ENCODE results near the gene CYSTM1. TPM values are rescaled to one million over a fixed set of nuclear protein-coding genes. Genes with fewer than 3 reads are reported as not detected.

The CYSTM1 gene
- total RNA-seq, 1 donor from 2014 or later = 28.1 TPM

DNA sequence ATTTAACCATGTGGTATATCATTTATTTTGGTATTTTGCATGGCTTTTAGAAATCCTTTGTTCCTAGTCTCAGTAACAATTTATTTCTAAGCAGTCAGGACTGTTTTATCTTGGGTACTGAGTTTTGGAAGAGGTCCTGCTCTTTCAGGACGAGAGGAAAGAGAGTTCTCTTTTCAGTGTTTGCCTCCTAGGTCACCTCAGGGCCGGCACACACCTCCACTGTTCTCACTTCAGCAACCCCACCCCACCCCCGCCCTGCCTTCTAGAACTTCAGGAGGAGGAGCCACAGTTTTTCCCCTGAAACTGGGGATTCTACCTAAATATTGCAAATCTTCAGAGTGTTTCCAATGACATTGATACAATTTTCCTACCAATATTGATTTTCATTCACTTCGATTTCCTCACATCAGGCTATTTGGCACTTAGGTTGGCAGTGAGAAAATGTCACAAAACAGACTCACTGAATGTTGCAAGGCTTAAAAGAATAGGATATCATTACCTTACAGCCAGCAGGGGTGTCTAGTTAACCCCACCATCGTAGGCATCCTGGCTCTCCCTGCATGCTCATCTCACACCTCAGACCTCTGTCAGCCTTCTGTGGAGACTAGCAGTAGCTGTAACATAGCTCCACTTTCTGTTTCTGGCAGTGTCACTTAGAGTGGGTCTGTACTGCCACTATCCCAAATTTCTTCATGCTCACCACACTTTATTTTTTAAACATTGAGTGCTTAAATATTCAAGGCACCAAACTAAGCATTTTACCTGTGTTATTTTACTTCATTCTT lies 43.8 kb upstream of the CYSTM1 start:
- Mint-ChIP-seq H3K27me3 (peaks cover 20% of the 10 kb centered on the region), H3K36me3 (ENCODE audit: insufficient read depth) (no peaks in the 10 kb centered on the region), H3K4me1 (ENCODE audit: low read depth) (no peaks in the 10 kb centered on the region), H3K27ac (no peak overlapping the region), H3K9me3 (ENCODE audit: low read depth) (no peaks in the 10 kb centered on the region), H3K4me3 (ENCODE audit: low read depth) (no peak overlapping the region)
- DNase-seq (ENCODE audit: low spot score, unreplicated experiment) = no peak
- TF ChIP-seq CTCF (IDR thresholded peaks at IDR 0.05; ENCODE audit: unreplicated experiment) = no peak

DNA sequence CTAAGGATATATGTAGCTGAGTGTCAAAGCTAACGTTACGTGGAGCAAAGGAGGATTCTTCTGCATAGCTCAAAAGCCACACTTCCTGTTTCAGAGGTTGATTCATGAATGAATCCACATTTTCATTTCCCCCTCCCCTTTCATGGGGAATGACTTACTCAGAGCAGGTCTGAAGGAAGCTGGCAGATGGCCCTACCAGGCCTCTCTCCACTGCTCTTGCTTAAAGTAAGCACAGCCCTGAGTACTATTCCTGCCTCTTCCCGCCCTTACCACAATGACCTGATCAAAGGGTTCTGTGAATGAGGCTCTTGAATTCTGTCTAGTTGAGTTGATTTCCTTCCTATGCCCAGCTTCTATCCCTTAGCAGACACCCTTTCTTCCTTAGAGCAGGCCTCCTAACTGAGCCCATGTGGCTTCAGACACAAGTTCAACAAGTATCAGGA lies 43.0 kb upstream of the CYSTM1 start:
- TF ChIP-seq CTCF (IDR thresholded peaks at IDR 0.05; ENCODE audit: unreplicated experiment) = no peak
- no peak overlapping the region for H3K4me3 Mint-ChIP-seq (ENCODE audit: low read depth)
- no peak for DNase-seq (ENCODE audit: low spot score, unreplicated experiment)
- H3K27me3 Mint-ChIP-seq = peaks cover 15% of the 10 kb centered on the region
- H3K27ac Mint-ChIP-seq = no peak overlapping the region
- no peaks in the 10 kb centered on the region for H3K9me3 Mint-ChIP-seq (ENCODE audit: low read depth)
- H3K36me3 Mint-ChIP-seq (ENCODE audit: insufficient read depth) = no peaks in the 10 kb centered on the region
- H3K4me1 Mint-ChIP-seq (ENCODE audit: low read depth) = no peaks in the 10 kb centered on the region

GRCh38 chr5:140133514-140134167 lies 41.3 kb upstream of the CYSTM1 start:
- no peaks in the 10 kb centered on the region for H3K4me1 Mint-ChIP-seq (ENCODE audit: low read depth)
- DNase-seq (ENCODE audit: low spot score, unreplicated experiment) = no peak
- no peaks in the 10 kb centered on the region for H3K9me3 Mint-ChIP-seq (ENCODE audit: low read depth)
- H3K4me3 Mint-ChIP-seq (ENCODE audit: low read depth) = no peak overlapping the region
- H3K36me3 Mint-ChIP-seq (ENCODE audit: insufficient read depth) = no peaks in the 10 kb centered on the region
- H3K27ac Mint-ChIP-seq = no peak overlapping the region
- TF ChIP-seq CTCF (IDR thresholded peaks at IDR 0.05; ENCODE audit: unreplicated experiment) = no peak
- H3K27me3 Mint-ChIP-seq = peaks cover 16% of the 10 kb centered on the region

DNA sequence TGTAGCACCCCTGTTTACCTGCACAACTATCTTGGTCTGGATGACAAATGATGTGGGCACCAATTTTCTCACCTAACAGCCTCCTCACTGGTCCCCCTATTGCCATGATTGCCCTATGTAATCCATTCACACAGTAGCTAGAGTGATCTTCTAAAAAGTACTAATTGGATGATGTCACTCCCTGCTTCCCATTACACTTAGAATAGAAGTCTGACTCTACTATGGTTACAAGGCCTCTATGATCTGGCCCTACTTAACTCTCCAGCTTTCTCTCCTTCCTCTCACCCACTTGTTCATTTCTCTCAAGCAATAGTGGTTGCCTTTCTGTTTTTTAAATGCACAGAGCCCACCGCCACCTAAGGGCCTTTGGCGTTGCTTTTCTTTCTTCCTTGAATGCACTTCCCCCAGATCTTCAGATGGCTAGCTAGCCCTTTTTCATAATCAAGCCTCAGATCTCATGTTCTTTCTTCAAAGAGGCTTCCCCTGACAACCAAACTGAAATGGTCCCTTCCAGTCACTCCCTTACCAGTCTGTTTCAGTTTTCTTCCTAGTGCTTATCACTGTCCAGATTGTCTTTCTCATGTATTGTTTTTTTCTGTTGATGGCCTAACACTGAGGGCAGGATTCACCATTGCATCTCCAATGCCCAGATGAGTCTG lies 40.6 kb upstream of the CYSTM1 start:
- H3K9me3 Mint-ChIP-seq (ENCODE audit: low read depth) = no peaks in the 10 kb centered on the region
- H3K4me3 Mint-ChIP-seq (ENCODE audit: low read depth) = no peak overlapping the region
- TF ChIP-seq CTCF (IDR thresholded peaks at IDR 0.05; ENCODE audit: unreplicated experiment) = no peak
- H3K36me3 Mint-ChIP-seq (ENCODE audit: insufficient read depth) = no peaks in the 10 kb centered on the region
- no peaks in the 10 kb centered on the region for H3K4me1 Mint-ChIP-seq (ENCODE audit: low read depth)
- peaks cover 16% of the 10 kb centered on the region for H3K27me3 Mint-ChIP-seq
- H3K27ac Mint-ChIP-seq = no peak overlapping the region
- no peak for DNase-seq (ENCODE audit: low spot score, unreplicated experiment)

GRCh38 chr5:140135127-140135526 lies 39.9 kb upstream of the CYSTM1 start:
- no peaks in the 10 kb centered on the region for H3K36me3 Mint-ChIP-seq (ENCODE audit: insufficient read depth)
- H3K27ac Mint-ChIP-seq = no peak overlapping the region
- no peak for TF ChIP-seq CTCF (IDR thresholded peaks at IDR 0.05; ENCODE audit: unreplicated experiment)
- H3K4me1 Mint-ChIP-seq (ENCODE audit: low read depth) = no peaks in the 10 kb centered on the region
- no peak for DNase-seq (ENCODE audit: low spot score, unreplicated experiment)
- peaks cover 19% of the 10 kb centered on the region for H3K27me3 Mint-ChIP-seq
- no peak overlapping the region for H3K4me3 Mint-ChIP-seq (ENCODE audit: low read depth)
- H3K9me3 Mint-ChIP-seq (ENCODE audit: low read depth) = peaks cover 2% of the 10 kb centered on the region

Data from progenitor cell of endocrine pancreas (in vitro differentiated cells).